Tibial artery (tissue), 4 donors: ENCODE measurements around the gene ZC3H12D.

Experiments used
- DNase-seq, 2 donors: peaks; one replicate each; pipeline ENCODE4 v3.0.0-alpha.2; 2019
- H3K27ac ChIP-seq, 2 donors: fragments of 200-600 bp; sonication (generic) in 1 of 2; 1 replicate in 1 of 2; 2 replicates in 1 of 2; pipeline ENCODE4 v1.5.1; 2018 to 2019; ENCODE audit warnings: mild to moderate bottlenecking in 1 of 2
- H3K27me3 ChIP-seq, 2 donors: fragments of 200-600 bp; sonication (generic) in 1 of 2; one replicate each; pipeline versions ENCODE4 v1.5.1 to v1.6.0; 2016 to 2019
- H3K36me3 ChIP-seq, 3 donors: fragments of 200-600 bp; sonication (generic) in 2 of 3; one replicate each; pipeline ENCODE4 v1.5.1; 2016 to 2019; ENCODE audit warnings: mild to moderate bottlenecking in 2 of 3
- H3K4me1 ChIP-seq, 4 donors: fragments of 200-600 bp; sonication (generic) in 2 of 4; 1 replicate in 3 of 4; 2 replicates in 1 of 4; pipeline ENCODE4 v1.5.1; 2016 to 2019
- H3K4me3 ChIP-seq, 2 donors: fragments of 200-600 bp; sonication (generic) in 1 of 2; 1 replicate in 1 of 2; 2 replicates in 1 of 2; pipeline ENCODE4 v1.5.1; 2018 to 2019; ENCODE audit warnings: mild to moderate bottlenecking in 2 of 2
- H3K9me3 ChIP-seq, 3 donors: fragments of 200-600 bp; sonication (generic) in 1 of 3; one replicate each; pipeline ENCODE4 v1.5.1; 2016 to 2019
- intact Hi-C: fragments of 100-400 bp; cut with DNase I; formaldehyde crosslinking; loops from one replicate; pipeline ENCODE4 v1.15.0; 2023; ENCODE audit warnings: low total_unique reads
- TF ChIP-seq, protein P1 (sequence below), 2 experiments: fragments of 200-600 bp in 1 of 2; fragments of 450-650 bp in 1 of 2; IDR thresholded peaks; one replicate each; pipeline ENCODE4 v1.5.1; 2017 to 2019; ENCODE audit warnings: antibody characterized with exemption in 2 of 2, mild to moderate bottlenecking in 1 of 2, moderate library complexity in 1 of 2

Gene ZC3H12D

DNA sequence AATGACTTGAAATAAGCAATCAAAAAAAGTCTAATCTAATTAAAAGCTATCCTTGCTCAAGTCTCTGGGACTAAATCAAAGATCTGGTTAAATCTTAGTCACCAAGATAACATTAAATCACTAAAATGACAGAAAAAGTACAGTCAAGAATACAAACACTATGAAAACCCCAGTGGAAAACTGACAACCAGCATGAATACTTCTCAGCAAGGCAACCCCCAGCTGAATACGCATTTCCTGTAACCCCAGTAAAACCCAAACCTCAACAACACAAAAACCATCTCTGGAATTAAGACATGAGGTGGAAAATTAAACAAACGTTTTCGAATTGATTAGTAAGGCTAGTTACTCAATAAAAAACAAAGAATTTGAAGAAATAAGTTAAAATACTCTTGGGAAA is 23.7 kb upstream of the ZC3H12D start:
- TF ChIP-seq, protein P1, sequence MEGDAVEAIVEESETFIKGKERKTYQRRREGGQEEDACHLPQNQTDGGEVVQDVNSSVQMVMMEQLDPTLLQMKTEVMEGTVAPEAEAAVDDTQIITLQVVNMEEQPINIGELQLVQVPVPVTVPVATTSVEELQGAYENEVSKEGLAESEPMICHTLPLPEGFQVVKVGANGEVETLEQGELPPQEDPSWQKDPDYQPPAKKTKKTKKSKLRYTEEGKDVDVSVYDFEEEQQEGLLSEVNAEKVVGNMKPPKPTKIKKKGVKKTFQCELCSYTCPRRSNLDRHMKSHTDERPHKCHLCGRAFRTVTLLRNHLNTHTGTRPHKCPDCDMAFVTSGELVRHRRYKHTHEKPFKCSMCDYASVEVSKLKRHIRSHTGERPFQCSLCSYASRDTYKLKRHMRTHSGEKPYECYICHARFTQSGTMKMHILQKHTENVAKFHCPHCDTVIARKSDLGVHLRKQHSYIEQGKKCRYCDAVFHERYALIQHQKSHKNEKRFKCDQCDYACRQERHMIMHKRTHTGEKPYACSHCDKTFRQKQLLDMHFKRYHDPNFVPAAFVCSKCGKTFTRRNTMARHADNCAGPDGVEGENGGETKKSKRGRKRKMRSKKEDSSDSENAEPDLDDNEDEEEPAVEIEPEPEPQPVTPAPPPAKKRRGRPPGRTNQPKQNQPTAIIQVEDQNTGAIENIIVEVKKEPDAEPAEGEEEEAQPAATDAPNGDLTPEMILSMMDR (IDR thresholded peaks at IDR 0.05) = no peak
- DNase-seq = no peak
- Histone ChIP-seq H3K27me3 (no peaks in the 10 kb centered on the region), H3K36me3 (peaks cover 15 to 35% (median 29%) of the 10 kb centered on the region in 3 donors), H3K9me3 (no peaks in the 10 kb centered on the region), H3K27ac (no peak overlapping the region), H3K4me1 (no peaks in the 10 kb centered on the region), H3K4me3 (no peak overlapping the region)
- intact Hi-C loops = no loop called here

DNA sequence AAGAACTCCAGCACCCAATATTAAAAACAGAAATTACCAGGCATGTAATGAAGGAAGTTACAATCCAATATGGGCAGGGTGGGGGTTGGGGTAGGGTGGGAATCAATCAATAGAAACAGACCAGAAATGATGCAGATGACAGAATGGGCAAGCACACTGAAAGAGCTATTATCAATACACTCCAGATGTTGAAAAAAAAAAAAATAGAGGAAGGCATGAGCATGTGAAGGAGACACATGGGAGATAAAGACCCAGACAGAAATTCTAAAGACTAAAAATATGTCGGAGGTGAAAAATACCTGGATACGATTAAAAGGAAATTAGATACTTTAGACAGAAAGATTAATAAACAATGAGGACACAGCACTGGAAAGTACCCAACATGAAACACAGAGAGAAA is 19.1 kb upstream of the ZC3H12D start:
- Histone ChIP-seq H3K36me3 (peaks cover 0 to 14% (median 13%) of the 10 kb centered on the region in 3 donors), H3K9me3 (no peaks in the 10 kb centered on the region), H3K27me3 (no peaks in the 10 kb centered on the region), H3K4me1 (no peaks in the 10 kb centered on the region), H3K27ac (no peak overlapping the region), H3K4me3 (no peak overlapping the region)
- DNase-seq = no peak
- intact Hi-C loops = no loop called here
- TF ChIP-seq, protein P1 (IDR thresholded peaks at IDR 0.05) = no peak

DNA sequence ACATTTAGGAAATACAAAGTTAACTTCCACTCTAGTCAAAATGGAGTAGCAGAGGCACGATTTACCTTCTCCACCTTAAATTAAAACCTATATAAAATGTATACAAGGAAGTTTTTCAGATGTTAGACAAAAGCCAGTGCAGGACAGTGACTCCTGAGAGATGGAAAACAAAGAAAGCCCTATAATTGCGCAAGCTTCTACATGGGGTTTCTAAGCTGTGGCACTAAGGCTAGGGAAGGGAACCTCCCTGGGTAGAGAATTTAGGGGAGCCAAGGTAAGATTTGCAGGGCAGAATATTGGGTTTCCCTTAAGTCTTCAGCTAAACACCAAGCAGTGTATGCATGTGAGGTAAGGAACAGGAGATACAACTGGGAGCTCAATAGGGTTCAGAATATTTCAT is 18.5 kb upstream of the ZC3H12D start:
- no peak overlapping the region for H3K4me3 ChIP-seq
- intact Hi-C loops = no loop called here
- H3K27me3 ChIP-seq = no peaks in the 10 kb centered on the region
- TF ChIP-seq, protein P1 (IDR thresholded peaks at IDR 0.05) = no peak
- DNase-seq = no peak
- no peak overlapping the region for H3K27ac ChIP-seq
- H3K4me1 ChIP-seq = no peaks in the 10 kb centered on the region
- no peaks in the 10 kb centered on the region for H3K9me3 ChIP-seq
- peaks cover 0 to 14% (median 13%) of the 10 kb centered on the region in 3 donors for H3K36me3 ChIP-seq

- no peak overlapping the region for H3K4me3 ChIP-seq
- H3K36me3 ChIP-seq = peaks cover 0 to 13% (median 6%) of the 10 kb centered on the region in 3 donors
- intact Hi-C loops = no loop called here
- no peaks in the 10 kb centered on the region for H3K4me1 ChIP-seq
- H3K9me3 ChIP-seq = no peaks in the 10 kb centered on the region
- DNase-seq = no peak
- no peak overlapping the region for H3K27ac ChIP-seq
- no peaks in the 10 kb centered on the region for H3K27me3 ChIP-seq
- TF ChIP-seq, protein P1 (IDR thresholded peaks at IDR 0.05) = no peak
Observed at GRCh38 chr6:149501768-149502167, 17.0 kb upstream of the ZC3H12D start.

- Histone ChIP-seq H3K9me3 (no peaks in the 10 kb centered on the region), H3K27ac (no peak overlapping the region), H3K4me3 (no peak overlapping the region), H3K27me3 (no peaks in the 10 kb centered on the region), H3K36me3 (peaks cover 0 to 8% (median 2%) of the 10 kb centered on the region in 3 donors), H3K4me1 (no peaks in the 10 kb centered on the region)
- no peak for DNase-seq
- intact Hi-C loops = no loop called here
- TF ChIP-seq, protein P1 (IDR thresholded peaks at IDR 0.05) = no peak
Observed at GRCh38 chr6:149501201-149501600, 16.4 kb upstream of the ZC3H12D start.

- TF ChIP-seq, protein P1 (IDR thresholded peaks at IDR 0.05) = no peak
- Histone ChIP-seq H3K4me1 (no peaks in the 10 kb centered on the region), H3K36me3 (peaks cover 0 to under 1% (median 0%) of the 10 kb centered on the region in 3 donors), H3K27me3 (no peaks in the 10 kb centered on the region), H3K4me3 (no peak overlapping the region), H3K27ac (no peak overlapping the region), H3K9me3 (no peaks in the 10 kb centered on the region)
- DNase-seq = no peak
- intact Hi-C loops = no loop called here
Observed at GRCh38 chr6:149500096-149500495, 15.3 kb upstream of the ZC3H12D start.
